8988T (cell line): ENCODE measurements around the gene CTIF.

Experiments used
- DNase-seq: peaks from one replicate; pipeline ENCODE4 v3.0.0; 2011

CTIF gene

GRCh38 chr18:48762022-48762421 lies 223.2 kb downstream of the CTIF start:
- DNase-seq: no peak

GRCh38 chr18:48762836-48763718 lies 224.2 kb downstream of the CTIF start:
- no peak for DNase-seq

GRCh38 chr18:48763719-48764100 lies 224.9 kb downstream of the CTIF start:
- no peak for DNase-seq

DNA sequence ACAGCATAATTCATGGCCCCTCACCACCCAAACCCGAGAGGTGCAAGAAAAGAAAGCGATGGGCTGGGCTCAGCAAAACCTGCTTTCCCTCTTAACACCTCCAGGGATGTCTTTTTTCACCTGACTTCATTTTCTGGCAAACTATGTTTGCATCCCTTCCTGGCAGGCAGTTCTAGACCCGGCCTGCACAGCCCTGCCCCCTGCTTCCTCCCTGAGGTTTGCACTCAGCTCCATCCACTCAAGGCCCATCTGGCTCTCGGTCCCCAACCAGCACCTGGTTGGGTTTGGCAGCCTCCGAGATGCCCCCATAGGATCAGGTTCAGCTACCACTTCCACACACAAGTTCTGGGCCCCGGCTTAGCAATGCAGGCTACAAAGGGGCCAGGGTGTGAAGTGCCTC lies 226.2 kb downstream of the CTIF start:
- DNase-seq: no peak

DNA sequence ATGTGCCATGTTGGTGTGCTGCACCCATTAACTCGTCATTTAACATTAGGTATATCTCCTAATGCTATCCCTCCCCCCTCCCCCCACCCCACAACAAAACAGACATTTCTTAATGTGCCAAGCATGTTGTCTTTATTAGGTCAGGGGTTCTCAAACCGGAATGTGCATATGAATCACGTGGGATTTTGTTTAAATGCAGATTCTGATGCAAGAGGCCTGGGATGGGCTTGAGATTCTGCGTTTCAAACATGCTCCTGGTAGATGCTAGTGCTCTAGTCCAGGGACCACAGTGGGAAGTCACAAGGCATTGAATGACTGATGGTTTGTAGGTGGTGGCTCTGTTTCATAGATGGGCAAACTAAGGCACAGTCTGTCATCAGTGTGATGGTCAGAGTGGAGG lies 227.2 kb downstream of the CTIF start:
- DNase-seq: no peak

- DNase-seq: no peak
Observed at GRCh38 chr18:48766487-48766886, 227.7 kb downstream of the CTIF start.

DNA sequence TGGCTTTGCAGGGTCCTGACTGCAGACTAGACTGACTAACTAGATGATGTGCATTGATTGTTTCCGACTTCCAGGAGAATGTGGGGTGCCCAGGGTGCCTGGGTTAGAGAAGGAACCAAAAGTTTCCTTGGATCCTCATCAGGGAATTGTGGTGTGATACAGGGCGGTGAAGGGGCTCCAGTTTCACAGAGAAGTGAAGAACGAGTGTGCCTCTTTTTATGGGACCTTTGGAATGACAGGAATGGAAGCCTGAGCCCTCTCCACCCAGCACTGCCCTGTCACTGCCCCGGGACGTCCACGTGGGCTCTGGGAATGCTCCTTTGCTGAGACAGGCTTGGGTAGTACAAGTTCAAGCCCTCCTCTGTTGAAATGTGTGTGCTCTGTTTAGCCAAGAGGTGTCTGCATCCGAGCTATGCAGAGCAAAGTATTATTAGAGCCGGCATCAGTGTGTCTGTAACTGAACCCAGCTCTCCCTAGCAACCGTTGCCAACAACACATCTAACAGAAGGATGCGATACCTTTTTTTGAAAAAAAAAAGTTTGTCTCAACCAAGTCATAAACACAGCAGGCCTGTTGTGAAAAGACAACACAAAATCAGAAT lies 228.4 kb downstream of the CTIF start:
- DNase-seq: no peak

GRCh38 chr18:48769006-48769636 lies 230.3 kb downstream of the CTIF start:
- peak; percentile 60 for DNase-seq

DNA sequence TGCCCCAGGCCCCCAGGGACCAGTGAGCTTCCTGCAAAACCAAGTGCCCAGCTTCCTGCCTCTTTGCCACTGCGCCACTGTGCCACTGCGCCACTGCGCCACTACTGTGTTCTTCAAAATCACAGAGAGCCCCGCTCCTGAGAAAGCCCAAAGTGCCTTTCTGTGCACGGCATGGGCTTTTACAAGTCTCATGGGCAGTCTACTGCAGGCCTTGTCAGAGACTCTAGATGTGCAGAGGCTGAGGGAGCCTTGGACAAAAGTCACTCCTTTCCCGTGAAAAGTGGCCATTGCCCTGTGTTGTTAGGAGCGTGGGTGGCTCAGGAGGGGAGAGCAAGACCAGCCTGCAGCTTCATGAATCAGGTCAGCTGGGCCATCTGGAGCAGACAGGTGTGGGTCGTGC lies 231.4 kb downstream of the CTIF start:
- no peak for DNase-seq

- DNase-seq: no peak
Observed at GRCh38 chr18:48771641-48772375, 233.0 kb downstream of the CTIF start.

DNA sequence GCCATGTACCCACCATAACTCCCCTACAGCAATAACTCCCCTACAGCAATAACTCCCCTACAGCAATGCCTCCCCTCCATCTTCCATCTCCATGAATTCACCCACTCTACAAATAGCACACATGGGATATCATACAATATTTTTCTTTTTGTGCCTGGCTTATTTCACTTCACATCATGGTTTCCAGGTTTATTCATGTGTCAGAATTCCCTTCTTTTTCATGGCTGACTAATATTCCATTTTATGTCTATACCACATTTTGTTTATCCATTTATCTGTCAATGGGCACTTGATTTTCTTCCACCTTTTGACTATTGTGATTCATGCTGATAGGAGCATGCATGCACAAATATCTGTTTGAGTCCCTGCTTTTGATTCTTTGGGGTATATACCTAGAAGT lies 233.6 kb downstream of the CTIF start:
- no peak for DNase-seq

DNA sequence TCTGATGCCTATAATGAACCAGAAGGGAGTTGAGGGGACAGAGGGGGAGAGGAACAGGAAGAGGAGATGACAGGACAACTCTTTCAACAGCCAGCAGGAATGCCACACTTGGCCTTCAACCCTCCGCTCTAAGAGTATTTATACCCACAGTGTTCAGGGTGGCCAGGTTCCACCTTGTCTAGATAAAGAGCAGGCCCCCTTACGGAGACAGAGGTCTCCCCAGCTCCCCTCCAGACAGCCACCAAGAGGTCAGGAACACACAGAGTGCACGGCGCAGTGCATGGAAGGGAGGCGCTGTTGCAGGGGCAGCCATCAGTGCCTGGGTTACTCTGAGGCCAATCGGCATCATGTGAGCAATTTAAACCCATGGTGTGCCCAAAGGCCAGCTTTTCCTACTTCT lies 235.0 kb downstream of the CTIF start:
- no peak for DNase-seq

GRCh38 chr18:48774941-48775340 lies 236.1 kb downstream of the CTIF start:
- DNase-seq: no peak

DNA sequence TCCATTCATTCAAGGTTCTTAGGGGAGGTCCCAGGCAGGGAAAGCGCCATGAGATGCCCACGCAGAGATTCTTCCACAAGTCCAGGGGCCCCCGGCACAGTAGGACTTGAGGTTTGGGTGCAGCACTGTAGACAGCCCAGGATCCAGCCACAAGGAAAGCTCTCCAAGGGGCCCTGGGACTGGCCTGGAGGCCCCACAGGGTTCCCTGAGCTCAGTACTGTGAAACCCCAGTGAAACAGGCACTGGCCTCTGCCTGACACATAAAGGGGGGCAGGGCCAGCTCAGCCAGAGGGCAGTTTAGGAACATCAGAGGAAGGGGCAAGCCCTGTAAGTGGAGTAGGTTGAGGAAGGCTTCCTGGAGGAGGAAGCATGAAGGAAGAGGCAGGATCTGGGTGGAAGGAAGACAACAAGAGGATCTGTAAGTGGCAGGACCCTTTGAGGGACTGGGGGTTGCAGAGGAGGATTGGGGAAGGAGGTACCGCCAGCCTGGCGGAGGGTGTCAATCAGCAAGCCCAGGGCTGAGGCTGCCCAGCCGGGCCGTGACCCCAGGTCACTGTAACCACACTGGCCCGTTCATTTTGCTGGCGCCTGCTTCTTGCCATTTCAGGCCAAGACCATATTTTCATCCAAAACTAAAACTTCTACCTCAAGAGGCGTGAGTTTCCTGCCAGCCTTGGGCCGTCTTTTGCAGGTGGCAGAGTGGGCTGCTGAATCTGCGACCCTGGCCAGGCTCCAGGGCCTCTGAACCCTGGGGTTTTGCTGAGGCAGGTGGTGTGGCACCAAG lies 236.7 kb downstream of the CTIF start:
- DNase-seq: no peak

DNA sequence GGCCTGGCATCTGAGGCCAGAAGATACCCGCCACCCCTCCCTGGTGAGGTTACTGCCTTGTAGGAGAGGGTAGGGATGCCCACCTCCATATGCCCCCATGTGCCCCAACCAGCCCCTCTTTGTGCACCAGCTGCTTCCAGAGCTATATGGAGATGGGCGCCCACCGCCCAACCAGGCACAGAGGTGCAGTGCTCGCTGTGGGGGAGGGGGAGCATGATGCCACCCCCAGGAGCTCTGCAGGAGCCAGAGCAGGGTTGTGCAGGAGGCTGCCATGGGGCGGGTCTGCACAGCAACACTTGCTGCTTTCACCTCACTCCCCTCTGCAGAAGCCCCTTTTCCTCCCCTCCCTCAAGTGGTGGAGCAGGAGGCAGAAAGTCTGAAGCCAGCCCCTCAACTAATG lies 237.3 kb downstream of the CTIF start:
- DNase-seq: no peak

DNA sequence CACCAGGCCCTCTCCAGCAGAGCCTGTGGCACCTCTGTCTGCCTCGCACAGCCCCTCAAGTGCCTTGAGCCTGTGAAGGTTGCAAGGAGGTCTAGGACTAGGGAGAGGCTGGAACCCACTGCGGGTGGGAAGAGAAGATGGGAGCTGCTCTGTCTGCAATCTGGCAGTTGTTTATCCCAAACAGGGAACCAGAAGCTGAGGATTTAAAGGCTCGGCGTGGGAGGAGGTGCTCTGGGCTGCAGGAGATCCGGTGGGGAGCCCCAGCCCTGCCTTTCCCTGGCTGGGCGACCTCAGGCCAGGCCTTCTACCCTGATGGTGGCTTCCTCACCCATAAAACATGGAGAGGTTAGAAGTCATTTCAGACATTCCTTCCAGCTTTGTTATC lies 237.8 kb downstream of the CTIF start:
- no peak for DNase-seq

- DNase-seq: peak; percentile 97
Observed at GRCh38 chr18:48777026-48777743, 238.4 kb downstream of the CTIF start.

- DNase-seq: no peak
Observed at GRCh38 chr18:48777744-48778116, 238.9 kb downstream of the CTIF start.

GRCh38 chr18:48778344-48779011 lies 239.6 kb downstream of the CTIF start:
- no peak for DNase-seq

DNA sequence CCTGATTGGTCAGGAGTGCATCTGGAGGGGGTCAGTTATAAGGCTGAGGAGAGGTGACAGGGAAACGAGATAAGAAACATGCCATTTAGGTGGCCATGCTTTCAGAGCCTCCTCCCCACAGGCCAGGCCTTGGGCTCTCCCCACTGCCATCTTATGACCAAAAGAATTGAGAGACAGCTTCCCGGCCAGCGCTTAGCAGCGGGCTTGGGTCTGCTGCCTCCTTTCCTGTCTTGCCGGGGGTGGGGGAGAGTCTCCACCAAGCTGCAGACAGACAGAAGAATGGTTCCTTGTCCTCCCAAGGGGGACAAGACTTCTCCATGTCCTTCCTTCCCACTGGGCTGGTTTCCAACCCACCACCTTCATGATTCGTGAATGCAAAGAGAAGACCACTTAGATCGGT lies 240.6 kb downstream of the CTIF start:
- no peak for DNase-seq

DNA sequence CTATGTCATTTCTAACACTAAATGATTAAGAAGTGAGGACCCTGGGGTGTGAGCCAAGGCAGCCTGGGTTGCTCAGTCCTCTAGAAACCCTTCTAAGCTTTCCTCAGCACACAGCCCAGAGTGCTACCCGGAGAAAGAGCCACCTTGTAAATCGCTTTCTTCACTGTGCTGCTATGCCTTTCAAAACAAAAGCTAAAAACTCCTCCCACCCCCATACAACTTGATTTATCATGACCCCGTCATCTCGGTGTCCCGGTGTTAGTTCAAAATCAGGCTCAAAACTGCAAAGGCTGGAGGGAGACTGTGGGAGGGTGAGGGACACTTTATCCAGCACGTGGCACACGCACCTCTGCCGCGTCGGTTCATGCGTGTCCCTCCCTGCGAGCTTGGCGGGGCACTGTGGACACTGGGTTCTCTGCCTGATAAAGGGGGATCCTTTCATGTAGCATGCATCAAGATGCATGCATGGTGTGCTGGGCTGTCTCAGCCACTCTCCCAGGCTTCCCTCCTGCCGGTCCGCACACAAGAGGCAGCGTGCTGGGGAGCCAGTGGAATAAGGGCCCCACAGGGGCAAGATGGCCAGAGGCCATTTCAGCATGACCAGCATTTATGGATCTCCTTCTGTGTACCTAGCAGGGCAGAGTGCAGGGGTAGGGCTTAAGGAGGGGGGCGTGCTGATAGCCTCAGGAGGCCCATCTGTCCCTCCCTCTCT lies 241.5 kb downstream of the CTIF start:
- no peak for DNase-seq
